AML-193 (cell line): ENCODE results near the gene ACTL10.

Source experiments
- DNase-seq, 2 experiments: peaks; one replicate each; lab custom pipeline; 2025; lab: John Stamatoyannopoulos, UW

The ACTL10 gene

DNA sequence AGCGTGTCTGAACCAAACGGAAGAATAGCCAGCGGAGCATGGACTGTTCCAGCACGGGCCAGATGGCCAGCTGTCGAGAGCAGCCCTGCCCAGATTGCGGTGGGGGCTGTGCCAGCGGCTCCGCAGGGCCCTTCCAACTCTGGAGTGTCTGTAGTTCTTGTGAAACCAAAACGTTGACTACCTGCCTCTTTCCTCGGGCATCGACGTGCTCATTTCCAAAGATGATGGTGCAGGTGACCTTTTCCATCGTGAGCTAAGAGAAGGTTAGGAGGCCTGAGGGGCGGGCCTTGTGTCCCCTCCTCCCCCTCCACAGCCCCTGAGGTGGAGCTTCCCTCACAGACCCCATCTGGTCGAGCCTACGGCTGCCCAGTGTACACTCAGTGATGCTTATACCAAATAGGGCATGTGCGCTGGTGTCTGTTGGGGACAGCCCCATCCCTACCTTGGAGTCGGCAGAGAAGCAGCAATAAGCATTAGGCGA is 17.5 kb upstream of the ACTL10 start:
- no peak for DNase-seq

DNA sequence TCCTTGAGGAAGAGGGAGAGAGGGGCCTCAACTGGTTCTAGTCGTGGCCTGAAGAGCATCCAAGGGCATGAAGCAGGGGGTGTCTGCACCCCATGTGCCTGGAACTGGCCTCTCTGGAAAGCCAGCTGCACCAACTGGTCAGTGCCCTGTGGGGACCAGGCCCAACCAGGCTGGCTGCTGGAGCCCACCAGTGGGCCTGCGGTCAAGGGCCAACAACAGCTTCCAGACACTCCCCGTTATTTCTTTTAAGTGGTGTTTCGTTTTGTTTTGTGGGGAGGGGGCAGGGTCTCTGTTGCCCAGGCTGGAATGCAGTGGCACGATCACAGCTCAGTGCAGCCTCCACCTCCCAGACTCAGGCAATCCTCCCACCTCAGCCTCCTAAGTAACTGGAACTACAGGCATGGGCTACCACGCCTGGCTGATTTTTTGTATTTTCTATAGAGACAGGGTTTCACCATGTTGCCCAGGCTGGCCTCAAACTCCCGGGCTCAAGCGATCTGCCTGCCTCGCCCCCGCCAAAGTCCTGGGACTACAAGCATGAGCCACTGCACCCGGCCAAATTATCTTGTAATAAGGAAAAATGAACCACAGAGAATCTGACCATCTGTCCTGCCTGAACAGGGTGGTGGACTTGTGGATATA is 16.5 kb upstream of the ACTL10 start:
- no peak for DNase-seq

DNA sequence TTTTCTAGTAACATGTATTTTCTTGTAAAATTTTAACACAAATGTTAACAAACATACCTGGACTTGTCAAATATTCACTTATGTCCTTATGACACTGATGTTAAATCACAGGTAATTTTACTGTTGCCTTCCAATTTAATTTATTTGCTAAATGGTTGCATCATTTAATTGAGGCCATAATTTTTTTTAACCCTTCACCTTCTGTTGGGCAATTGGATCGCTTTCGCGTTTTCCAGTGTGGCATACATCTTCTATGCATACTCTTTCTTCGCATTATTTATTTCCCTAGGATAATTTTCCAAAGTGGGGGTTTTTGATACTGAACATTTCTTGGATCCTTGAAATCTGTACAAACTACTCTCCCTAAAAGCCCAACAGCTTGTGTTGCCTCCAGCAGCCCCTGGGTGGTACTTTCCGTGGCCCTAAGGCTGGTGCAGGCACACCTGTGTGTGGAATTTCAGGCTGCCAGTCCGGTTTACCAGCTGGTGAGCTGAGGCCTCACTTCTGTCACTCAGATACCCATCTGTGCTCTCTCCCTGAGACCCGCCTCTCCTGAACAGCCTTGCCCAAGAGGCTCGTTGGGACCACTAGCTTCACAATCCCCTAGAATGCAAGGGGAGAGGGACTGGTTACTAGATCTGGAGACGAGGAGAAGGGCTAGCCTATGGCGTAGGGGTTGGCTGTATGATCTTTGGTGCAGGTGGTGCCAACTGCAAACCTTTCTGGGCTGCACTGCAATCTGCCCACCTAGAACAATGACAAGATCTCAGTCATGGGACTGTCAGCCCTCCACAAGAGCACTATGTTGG is 15.8 kb upstream of the ACTL10 start:
- no peak for DNase-seq

- no peak for DNase-seq
Observed at GRCh38 chr20:33651562-33652048, 15.1 kb upstream of the ACTL10 start.

DNA sequence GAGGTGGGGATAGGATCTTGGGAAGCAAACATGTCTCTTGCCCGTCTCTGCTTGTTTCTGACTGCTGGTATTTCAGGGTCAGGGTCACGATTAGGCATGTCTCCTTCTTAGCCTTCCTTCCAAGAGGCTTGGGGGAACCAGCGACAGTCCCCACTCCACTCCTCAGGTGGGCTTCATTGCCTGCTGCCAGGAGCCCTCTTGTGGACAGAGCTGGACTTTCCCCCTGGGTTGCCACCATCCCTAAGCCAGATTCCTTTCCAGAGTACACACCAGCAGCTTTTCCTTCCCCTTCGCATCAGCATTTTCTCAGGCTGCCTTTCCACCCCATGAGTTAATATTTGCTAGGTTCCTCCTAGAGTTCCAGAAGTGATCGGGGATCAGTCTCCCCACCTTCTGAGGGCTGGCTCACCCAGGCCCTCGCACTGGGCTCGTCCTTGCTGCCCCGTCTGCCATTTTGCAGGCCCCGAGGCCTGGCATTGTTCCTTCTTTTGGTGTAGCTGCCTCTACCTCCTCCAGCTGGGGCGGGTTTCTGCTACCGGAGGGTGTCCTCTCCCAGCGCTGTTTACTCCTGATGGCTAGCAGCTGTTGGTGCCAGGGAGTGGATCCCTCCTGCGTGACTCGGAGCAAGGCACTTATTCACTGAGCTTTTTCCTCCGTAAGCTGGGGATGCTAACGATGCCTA is 13.4 kb upstream of the ACTL10 start:
- DNase-seq: peak; percentile 39 to 40

DNA sequence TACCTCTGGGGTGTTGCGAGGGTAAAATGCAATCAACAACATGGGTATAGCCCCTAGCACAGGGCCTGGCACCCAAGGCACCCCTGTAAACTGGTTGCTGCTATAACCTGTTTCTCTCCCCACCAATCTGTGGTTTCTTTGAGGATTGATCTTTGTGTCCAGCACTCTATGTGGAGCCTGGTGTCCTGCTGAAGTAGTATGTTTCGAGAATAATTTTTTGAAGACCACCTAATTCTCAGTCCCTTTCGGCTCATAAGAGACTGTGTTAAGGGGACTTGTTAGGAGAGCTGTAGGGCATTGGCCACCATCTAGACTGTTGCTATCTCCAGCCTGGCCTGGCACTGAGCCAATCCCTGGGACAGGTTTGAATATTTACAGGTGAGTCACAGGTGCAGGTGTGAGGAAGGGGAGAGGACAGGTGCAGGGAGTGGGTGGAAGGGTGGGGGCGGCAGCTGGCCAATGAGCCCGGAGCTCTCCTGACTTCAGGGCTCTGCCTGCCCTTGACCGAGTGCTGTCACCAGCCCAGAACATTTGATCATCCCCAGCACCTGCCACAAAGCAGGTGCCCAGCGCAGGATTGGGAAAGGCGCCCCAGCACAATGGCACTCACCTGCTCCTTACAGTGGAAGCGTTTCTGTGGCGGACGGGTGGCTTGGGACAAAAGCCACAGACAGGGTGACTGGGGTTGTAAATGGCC is 12.7 kb upstream of the ACTL10 start:
- no peak for DNase-seq

DNA sequence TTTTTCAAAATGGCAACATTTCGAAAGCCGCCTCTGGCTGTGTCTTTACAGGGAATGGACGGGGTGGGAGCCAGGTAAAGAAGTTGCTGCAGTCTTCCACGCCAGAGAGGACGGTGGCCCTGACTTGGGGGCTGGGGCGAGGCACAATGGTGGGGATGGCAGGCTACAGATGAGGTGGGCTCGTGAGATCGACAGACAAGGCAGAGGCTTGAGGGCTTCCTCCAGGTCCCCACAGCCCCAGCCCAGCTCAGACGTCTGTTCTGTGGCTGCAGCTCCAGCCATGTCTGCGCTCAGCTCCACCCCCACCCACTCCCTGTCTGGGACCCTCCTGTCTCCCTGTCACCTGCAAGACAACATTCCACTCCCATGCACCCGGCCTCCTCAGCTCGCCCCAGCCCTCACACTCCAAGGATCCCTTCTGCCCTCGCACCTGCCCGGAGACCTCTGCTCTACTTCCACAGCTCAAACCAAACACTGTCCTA is 12.0 kb upstream of the ACTL10 start:
- no peak for DNase-seq

- no peak for DNase-seq
Observed at GRCh38 chr20:33655164-33655563, 11.6 kb upstream of the ACTL10 start.

- DNase-seq: no peak
Observed at GRCh38 chr20:33656010-33656782, 10.5 kb upstream of the ACTL10 start.

DNA sequence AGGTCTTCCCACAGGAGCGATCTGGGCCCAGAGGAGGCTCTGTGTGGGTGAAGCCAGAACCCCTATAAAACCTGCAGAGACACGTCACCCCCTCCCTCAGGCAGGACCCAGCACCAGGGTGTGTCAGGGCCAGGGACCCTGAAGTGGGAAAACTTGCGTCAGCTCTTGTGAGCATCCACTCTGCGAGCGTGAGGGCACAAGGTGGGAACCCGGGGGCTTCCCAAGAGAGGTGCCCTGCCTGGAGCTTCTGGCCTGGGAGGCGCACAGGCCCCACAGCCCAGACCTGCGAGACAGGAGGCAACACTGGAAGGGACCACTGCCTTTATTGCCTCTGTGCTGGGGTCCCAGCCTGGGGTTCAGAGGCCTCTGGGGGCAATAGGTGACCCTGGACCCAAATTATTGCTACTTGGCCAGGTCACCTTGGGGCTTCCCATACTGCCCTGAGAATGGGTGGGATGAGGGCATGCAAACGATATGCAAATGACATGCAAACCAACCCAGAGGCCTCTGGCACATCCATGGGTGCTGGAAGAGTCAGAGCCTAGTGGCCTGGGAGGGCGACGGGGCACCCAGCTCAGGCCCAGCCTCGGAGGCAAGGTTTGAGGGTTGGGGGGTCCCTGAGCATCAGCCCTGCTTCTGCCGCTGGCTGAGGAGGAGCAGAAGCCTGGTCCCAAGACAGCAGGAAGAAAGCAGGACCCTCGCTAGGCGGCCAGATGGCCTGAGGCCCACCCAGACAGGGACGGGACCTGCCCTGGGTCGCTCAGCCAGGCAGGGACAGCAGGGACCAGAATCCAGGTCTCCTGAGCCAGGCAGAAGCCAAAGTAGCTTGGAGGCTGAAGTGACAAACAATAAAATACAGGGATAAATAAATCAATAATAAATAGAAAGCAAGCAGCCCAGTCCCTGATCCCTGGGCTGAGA is 9.7 kb upstream of the ACTL10 start:
- DNase-seq: no peak

- no peak for DNase-seq
Observed at GRCh38 chr20:33657704-33658095, 9.0 kb upstream of the ACTL10 start.

GRCh38 chr20:33658510-33658909 is 8.2 kb upstream of the ACTL10 start:
- no peak for DNase-seq

DNA sequence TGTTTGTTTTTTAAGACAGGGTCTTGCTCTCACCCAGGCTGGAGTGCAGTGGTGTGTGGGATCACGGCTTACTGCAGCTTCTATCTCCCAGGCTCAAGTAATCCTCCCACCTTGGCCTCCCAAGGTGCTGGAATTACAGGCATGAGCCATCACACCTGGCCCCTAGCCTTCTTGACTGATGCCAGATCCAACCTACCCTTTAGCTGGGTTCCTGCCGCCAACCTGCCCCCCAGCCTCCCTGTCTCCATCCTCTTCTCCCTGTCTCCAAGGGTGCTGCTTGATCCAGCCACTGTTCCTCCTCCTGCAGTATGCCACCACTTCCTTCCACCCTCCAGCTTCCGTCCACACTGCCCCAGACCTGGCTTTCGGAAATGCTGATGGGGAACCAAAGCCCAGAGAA is 7.8 kb upstream of the ACTL10 start:
- DNase-seq: no peak

DNA sequence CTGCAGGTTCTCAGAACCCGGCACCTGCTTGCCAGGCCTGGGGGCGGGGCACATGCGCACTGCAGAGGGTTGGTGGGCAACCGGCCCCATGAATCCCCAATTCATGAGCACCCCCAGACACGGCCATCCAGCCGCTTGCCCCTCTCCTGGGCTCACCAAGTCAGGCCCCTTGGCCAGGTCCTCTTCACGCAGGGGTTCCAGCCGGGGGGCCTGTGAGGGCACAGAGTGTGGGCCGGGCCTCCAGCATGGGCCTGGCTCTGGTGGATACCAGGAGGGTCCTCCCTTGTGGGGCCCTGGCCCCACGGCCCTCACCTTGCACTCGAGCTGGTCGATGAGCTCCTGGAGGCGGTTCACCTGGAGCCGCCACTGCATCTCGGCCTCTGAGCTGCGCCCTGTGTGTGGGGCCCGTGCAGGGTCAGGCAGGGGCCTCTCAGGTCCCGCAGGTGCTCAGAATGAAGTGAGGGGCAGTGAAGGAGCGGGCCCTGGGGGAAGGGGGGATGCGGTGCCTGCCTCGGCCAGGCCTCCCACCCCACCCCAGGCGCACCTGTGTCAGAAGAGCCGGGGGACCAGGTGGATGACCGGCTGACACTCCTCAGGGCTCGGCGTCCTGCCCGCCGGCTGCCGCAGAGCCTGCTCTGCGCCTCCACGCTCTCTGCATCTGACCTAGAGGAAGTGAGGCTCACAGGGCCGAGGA is 7.3 kb upstream of the ACTL10 start:
- DNase-seq: no peak

GRCh38 chr20:33660035-33660684 is 6.6 kb upstream of the ACTL10 start:
- no peak for DNase-seq

DNA sequence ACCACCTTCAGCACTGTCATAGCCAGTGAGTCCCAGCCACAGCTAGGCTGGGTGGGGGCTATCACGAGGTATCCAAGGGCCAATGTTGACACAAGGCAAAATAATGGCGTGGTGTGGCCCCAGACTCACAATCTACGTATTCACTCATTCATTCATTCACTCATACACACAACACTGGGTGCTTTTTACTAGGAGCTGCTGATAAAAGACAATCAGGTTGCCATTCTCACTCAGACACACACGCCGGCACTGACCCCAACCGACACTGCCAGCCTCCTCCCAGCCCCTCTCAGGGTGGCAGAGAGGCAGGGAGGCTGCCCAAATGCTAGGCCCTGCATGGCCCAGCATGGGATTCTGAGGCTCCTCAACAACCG is 6.1 kb upstream of the ACTL10 start:
- no peak for DNase-seq

- no peak for DNase-seq
Observed at GRCh38 chr20:33662172-33662571, 4.6 kb upstream of the ACTL10 start, which contains the start of gene C20orf144. C20orf144 (plus strand) TSS chr20:33662327; CDS start chr20:33662346, 19 bp downstream.

- peak; percentile 56 to 81 for DNase-seq
Observed at GRCh38 chr20:33663161-33664084, 3.3 kb upstream of the ACTL10 start.
